ENCODE results near the gene TBC1D2B. TPM values are rescaled to one million over a fixed set of nuclear protein-coding genes. Genes with fewer than 3 reads are reported as not detected.
A peak's percentile ranks its signal among the peaks of the same experiment; 100 is the strongest.

TBC1D2B gene
- total and polyA plus RNA-seq, 4 donors: 8.4 to 119 (median 22.0) TPM

GRCh38 chr15:78054966-78055365 is 22.5 kb downstream of the TBC1D2B start:
- H3K9ac ChIP-seq (ENCODE audit: low read depth in 1 of 2, low read length in 2 of 2): no peak overlapping the region
- 37% methylated on average over 1 of the region's 1 CpG for WGBS
- DNase-seq (ENCODE audit: low spot score): no peak
- H3K4me3 ChIP-seq (ENCODE audit: low read depth in 1 of 3, low read length in 3 of 3): no peak overlapping the region
- no peaks in the 10 kb centered on the region for H3K9me3 ChIP-seq (ENCODE audit: control insufficient read depth in 4 of 4, low read length in 3 of 4)
- peaks cover 17 to 65% (median 48%) of the 10 kb centered on the region in 4 donors for H3K4me1 ChIP-seq (ENCODE audit: control insufficient read depth in 4 of 4, insufficient read depth in 4 of 4, low read length in 3 of 4)
- H3K27me3 ChIP-seq (ENCODE audit: control insufficient read depth in 4 of 4, insufficient read depth in 4 of 4, low read length in 3 of 4): no peaks in the 10 kb centered on the region
- peaks cover 0 to 24% (median 1%) of the 10 kb centered on the region in 4 donors for H3K36me3 ChIP-seq (ENCODE audit: control insufficient read depth in 4 of 4, insufficient read depth in 3 of 4, low read depth in 1 of 4, low read length in 3 of 4)
- H3K27ac ChIP-seq (ENCODE audit: low read depth in 1 of 2, low read length in 2 of 2): peak overlapping the region in 1 of 2 donors; percentile 82
- TF ChIP-seq, protein P1, sequence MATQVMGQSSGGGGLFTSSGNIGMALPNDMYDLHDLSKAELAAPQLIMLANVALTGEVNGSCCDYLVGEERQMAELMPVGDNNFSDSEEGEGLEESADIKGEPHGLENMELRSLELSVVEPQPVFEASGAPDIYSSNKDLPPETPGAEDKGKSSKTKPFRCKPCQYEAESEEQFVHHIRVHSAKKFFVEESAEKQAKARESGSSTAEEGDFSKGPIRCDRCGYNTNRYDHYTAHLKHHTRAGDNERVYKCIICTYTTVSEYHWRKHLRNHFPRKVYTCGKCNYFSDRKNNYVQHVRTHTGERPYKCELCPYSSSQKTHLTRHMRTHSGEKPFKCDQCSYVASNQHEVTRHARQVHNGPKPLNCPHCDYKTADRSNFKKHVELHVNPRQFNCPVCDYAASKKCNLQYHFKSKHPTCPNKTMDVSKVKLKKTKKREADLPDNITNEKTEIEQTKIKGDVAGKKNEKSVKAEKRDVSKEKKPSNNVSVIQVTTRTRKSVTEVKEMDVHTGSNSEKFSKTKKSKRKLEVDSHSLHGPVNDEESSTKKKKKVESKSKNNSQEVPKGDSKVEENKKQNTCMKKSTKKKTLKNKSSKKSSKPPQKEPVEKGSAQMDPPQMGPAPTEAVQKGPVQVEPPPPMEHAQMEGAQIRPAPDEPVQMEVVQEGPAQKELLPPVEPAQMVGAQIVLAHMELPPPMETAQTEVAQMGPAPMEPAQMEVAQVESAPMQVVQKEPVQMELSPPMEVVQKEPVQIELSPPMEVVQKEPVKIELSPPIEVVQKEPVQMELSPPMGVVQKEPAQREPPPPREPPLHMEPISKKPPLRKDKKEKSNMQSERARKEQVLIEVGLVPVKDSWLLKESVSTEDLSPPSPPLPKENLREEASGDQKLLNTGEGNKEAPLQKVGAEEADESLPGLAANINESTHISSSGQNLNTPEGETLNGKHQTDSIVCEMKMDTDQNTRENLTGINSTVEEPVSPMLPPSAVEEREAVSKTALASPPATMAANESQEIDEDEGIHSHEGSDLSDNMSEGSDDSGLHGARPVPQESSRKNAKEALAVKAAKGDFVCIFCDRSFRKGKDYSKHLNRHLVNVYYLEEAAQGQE (IDR thresholded peaks at IDR 0.05): no peak
- TF ChIP-seq ATF3 (IDR thresholded peaks at IDR 0.05) (no peak), RAD21 (IDR thresholded peaks at IDR 0.05) (no peak)

DNA sequence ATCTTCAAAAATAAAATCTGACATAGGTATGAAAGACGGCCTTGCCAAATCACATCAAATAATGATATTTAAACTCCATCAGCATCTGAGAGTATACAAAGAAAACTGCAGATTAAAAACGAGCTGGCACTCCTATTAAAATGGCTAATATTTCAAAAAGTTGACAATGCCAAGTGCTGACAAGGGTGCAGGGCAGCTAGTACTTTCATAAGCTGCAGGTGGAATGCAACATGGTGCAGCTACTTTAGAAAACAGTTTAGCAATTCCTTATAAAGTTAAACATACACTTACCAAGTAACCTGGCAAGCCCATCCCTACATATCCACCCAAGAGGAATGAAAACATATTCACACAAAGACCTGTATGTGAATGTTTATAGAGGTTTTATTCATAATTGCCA is 23.0 kb downstream of the TBC1D2B start:
- H3K9me3 ChIP-seq (ENCODE audit: control insufficient read depth in 4 of 4, low read length in 3 of 4): no peaks in the 10 kb centered on the region
- DNase-seq (ENCODE audit: low spot score): no peak
- no peak overlapping the region for H3K9ac ChIP-seq (ENCODE audit: low read depth in 1 of 2, low read length in 2 of 2)
- no peaks in the 10 kb centered on the region for H3K27me3 ChIP-seq (ENCODE audit: control insufficient read depth in 4 of 4, insufficient read depth in 4 of 4, low read length in 3 of 4)
- no peak overlapping the region for H3K4me3 ChIP-seq (ENCODE audit: low read depth in 1 of 3, low read length in 3 of 3)
- H3K27ac ChIP-seq (ENCODE audit: low read depth in 1 of 2, low read length in 2 of 2): no peak overlapping the region
- H3K4me1 ChIP-seq (ENCODE audit: control insufficient read depth in 4 of 4, insufficient read depth in 4 of 4, low read length in 3 of 4): peaks cover 17 to 66% (median 47%) of the 10 kb centered on the region in 4 donors
- no peak for TF ChIP-seq YY1 (IDR thresholded peaks at IDR 0.05)
- TF ChIP-seq, protein P1 (IDR thresholded peaks at IDR 0.05): no peak
- TF ChIP-seq, protein P2, sequence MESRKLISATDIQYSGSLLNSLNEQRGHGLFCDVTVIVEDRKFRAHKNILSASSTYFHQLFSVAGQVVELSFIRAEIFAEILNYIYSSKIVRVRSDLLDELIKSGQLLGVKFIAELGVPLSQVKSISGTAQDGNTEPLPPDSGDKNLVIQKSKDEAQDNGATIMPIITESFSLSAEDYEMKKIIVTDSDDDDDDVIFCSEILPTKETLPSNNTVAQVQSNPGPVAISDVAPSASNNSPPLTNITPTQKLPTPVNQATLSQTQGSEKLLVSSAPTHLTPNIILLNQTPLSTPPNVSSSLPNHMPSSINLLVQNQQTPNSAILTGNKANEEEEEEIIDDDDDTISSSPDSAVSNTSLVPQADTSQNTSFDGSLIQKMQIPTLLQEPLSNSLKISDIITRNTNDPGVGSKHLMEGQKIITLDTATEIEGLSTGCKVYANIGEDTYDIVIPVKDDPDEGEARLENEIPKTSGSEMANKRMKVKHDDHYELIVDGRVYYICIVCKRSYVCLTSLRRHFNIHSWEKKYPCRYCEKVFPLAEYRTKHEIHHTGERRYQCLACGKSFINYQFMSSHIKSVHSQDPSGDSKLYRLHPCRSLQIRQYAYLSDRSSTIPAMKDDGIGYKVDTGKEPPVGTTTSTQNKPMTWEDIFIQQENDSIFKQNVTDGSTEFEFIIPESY (IDR thresholded peaks at IDR 0.05): no peak
- no peak for TF ChIP-seq JUND (IDR thresholded peaks at IDR 0.05)
- TF ChIP-seq HNF4A (conservative IDR thresholded peaks at IDR 0.05): no peak
- no peak for TF ChIP-seq SP1 (IDR thresholded peaks at IDR 0.05)
- no peak for TF ChIP-seq NR2F2 (IDR thresholded peaks at IDR 0.05)
- TF ChIP-seq FOXA2 (IDR thresholded peaks at IDR 0.05): no peak
- TF ChIP-seq RAD21 (IDR thresholded peaks at IDR 0.05): no peak
- TF ChIP-seq FOXA1 (IDR thresholded peaks at IDR 0.05): no peak
- no peak for TF ChIP-seq MAX (IDR thresholded peaks at IDR 0.05)
- no peak for TF ChIP-seq HNF4G (IDR thresholded peaks at IDR 0.05)
- TF ChIP-seq, protein P3, sequence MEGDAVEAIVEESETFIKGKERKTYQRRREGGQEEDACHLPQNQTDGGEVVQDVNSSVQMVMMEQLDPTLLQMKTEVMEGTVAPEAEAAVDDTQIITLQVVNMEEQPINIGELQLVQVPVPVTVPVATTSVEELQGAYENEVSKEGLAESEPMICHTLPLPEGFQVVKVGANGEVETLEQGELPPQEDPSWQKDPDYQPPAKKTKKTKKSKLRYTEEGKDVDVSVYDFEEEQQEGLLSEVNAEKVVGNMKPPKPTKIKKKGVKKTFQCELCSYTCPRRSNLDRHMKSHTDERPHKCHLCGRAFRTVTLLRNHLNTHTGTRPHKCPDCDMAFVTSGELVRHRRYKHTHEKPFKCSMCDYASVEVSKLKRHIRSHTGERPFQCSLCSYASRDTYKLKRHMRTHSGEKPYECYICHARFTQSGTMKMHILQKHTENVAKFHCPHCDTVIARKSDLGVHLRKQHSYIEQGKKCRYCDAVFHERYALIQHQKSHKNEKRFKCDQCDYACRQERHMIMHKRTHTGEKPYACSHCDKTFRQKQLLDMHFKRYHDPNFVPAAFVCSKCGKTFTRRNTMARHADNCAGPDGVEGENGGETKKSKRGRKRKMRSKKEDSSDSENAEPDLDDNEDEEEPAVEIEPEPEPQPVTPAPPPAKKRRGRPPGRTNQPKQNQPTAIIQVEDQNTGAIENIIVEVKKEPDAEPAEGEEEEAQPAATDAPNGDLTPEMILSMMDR (IDR thresholded peaks at IDR 0.05; ENCODE audit: low read depth, low read length, missing input control): no peak
- 87% methylated on average over 2 of the region's 2 CpGs for WGBS
- H3K36me3 ChIP-seq (ENCODE audit: control insufficient read depth in 4 of 4, insufficient read depth in 3 of 4, low read depth in 1 of 4, low read length in 3 of 4): peaks cover 0 to 28% (median 1%) of the 10 kb centered on the region in 4 donors

Measured in liver (tissue), 9 donors.